ENCODE data around the gene KRTAP10-9.
"Not testable (repeated sequence)": the region's sequence is repeated elsewhere in the genome, so short reads cannot be mapped to it uniquely, and the experiment has no call there.

Gene KRTAP10-9

GRCh38 chr21:44644878-44645277 lies 18.0 kb downstream of the KRTAP10-9 start:
- DNase-seq: no peak

- DNase-seq: not testable (repeated sequence)
Observed at GRCh38 chr21:44646366-44647221, 19.7 kb downstream of the KRTAP10-9 start, which contains the start of gene KRTAP10-11. TSS of gene KRTAP10-11 (plus strand) at chr21:44646414. CDS start at chr21:44646459, 45 bp downstream.

- no peak for DNase-seq
Observed at GRCh38 chr21:44647222-44647552, 20.3 kb downstream of the KRTAP10-9 start.

GRCh38 chr21:44648557-44649311 lies 21.8 kb downstream of the KRTAP10-9 start:
- no peak for DNase-seq

GRCh38 chr21:44649521-44650100 lies 22.7 kb downstream of the KRTAP10-9 start:
- DNase-seq: no peak

- no peak for DNase-seq
Observed at GRCh38 chr21:44650265-44650972, 23.5 kb downstream of the KRTAP10-9 start.

GRCh38 chr21:44650973-44651675 lies 24.2 kb downstream of the KRTAP10-9 start:
- DNase-seq: no peak

GRCh38 chr21:44653123-44653522 lies 26.2 kb downstream of the KRTAP10-9 start:
- DNase-seq: no peak

GRCh38 chr21:44653656-44654575 lies 27.0 kb downstream of the KRTAP10-9 start:
- no peak for DNase-seq

GRCh38 chr21:44654576-44655175 lies 27.8 kb downstream of the KRTAP10-9 start, which contains the start of gene KRTAP12-4:
TSS of gene KRTAP12-4 (minus strand) at chr21:44654659. CDS start at chr21:44654614, 45 bp downstream.
- DNase-seq: no peak

- no peak for DNase-seq
Observed at GRCh38 chr21:44656868-44657267, 30.0 kb downstream of the KRTAP10-9 start.

GRCh38 chr21:44657635-44658540 lies 31.0 kb downstream of the KRTAP10-9 start, which contains the start of gene KRTAP12-3:
TSS of gene KRTAP12-3 (plus strand) at chr21:44657932. CDS start at chr21:44657980, 48 bp downstream.
- DNase-seq: no peak

- DNase-seq: no peak
Observed at GRCh38 chr21:44658541-44658910, 31.6 kb downstream of the KRTAP10-9 start.

GRCh38 chr21:44658913-44659595 lies 32.2 kb downstream of the KRTAP10-9 start:
- no peak for DNase-seq

- DNase-seq: not testable (repeated sequence)
Observed at GRCh38 chr21:44661567-44661966, 34.7 kb downstream of the KRTAP10-9 start.

GRCh38 chr21:44664691-44665090 lies 37.8 kb downstream of the KRTAP10-9 start:
- DNase-seq: no peak

- DNase-seq: no peak
Observed at GRCh38 chr21:44666401-44667320, 39.8 kb downstream of the KRTAP10-9 start, which contains the start of gene KRTAP12-2. TSS of gene KRTAP12-2 (minus strand) at chr21:44666927. CDS start at chr21:44666886, 41 bp downstream.

All from NCI-H1930 (cell line).